ENCODE data around the gene GRAMD2B. TPM values are rescaled to one million over a fixed set of nuclear protein-coding genes. Genes with fewer than 3 reads are reported as not detected.

The GRAMD2B gene
- total and polyA plus RNA-seq, 2 of the 8 experiments (the other 6 are each of a cell fraction or from before 2014, with no cell fraction given) = 6.4 to 9.4 TPM

DNA sequence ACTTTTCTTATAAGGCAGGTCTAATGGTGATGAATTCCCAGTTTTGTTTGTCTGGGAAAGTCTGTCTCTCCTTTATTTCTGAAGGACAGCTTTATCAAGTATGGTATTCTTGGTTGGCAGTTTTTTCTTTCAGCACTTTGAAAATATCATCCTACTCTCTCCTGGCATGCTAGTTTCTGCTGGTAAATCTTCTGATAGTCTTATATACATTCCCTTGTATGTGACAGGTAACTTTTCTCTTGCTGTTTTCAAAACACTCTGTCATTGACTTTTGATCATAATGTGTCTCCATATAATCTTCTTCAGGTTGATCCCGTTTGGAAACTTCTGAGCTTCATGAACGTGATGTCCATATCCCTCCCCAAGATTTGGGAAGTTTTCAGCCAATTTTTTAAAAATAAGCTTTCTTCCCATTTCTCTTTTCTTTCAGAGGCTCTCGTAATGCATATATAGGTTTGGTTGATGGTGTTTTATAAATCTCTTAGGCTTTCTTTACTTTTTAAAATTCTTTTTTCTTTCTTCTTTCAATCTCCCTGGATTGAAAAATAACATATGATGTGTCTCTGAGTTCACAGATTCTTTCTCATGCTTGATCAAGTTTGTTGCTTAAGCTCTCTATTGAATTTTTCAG, 22.5 kb upstream of the GRAMD2B start:
- no peak overlapping the region for H3K4me3 ChIP-seq (ENCODE audit: extremely low read depth in 1 of 4, insufficient read depth in 2 of 4, low read depth in 3 of 4, low read length in 4 of 4)
- no peaks in the 10 kb centered on the region for H3K79me2 ChIP-seq (ENCODE audit: control insufficient read depth in 1 of 2, insufficient read depth in 2 of 2, low read length in 2 of 2)
- FAIRE-seq (no peak), DNase-seq (ENCODE audit: low read depth in 1 of 2, low spot score in 2 of 2) (no peak)
- H4K20me1 ChIP-seq (replicated peaks in 1 of 2; ENCODE audit: control insufficient read depth in 1 of 2, insufficient read depth in 2 of 2, low read length in 2 of 2) = no peaks in the 10 kb centered on the region
- no peak overlapping the region for H4K5ac ChIP-seq (ENCODE audit: insufficient read length, low read depth, low read length)
- H3K23me2 ChIP-seq (ENCODE audit: low read depth, low read length) = no peaks in the 10 kb centered on the region
- H2BK5ac ChIP-seq (ENCODE audit: low read depth, low read length) = no peak overlapping the region
- H3K18ac ChIP-seq (ENCODE audit: extremely low read depth, low read length) = no peak overlapping the region
- no peak overlapping the region for H2BK12ac ChIP-seq (ENCODE audit: low read depth, low read length)
- no peak overlapping the region for H4K8ac ChIP-seq (ENCODE audit: extremely low read depth, insufficient read depth, low read length)
- H2BK20ac ChIP-seq (ENCODE audit: low read length) = no peak overlapping the region
- H3K9ac ChIP-seq (replicated peaks in 1 of 4; ENCODE audit: extremely low read depth in 1 of 4, low read depth in 3 of 4, low read length in 3 of 4) = no peak overlapping the region
- peaks cover 0 to 3% (median 0%) of the 10 kb centered on the region in 4 experiments; a peak in 1 of 7 replicates for H3K4me1 ChIP-seq (replicated peaks in 1 of 4; ENCODE audit: control insufficient read depth in 3 of 4, insufficient read depth in 4 of 4, low read length in 3 of 4)
- no peak overlapping the region for H3K4me2 ChIP-seq (ENCODE audit: insufficient read depth in 1 of 2, low read depth in 2 of 2, low read length in 2 of 2)
- no peak overlapping the region for H3K14ac ChIP-seq (ENCODE audit: insufficient read length)
- POLR2A ChIA-PET (ENCODE audit: partially characterized antibody) = no interaction called here
- CTCF ChIA-PET (ENCODE audit: partially characterized antibody) = interaction anchor here (0.9 to 1.8 kb wide), 3 partner anchors 47 to 99 kb away, joined by 3 to 4 read pairs (median 3); no protein-coding TSS in a partner anchor
- H4K91ac ChIP-seq (replicated peaks; ENCODE audit: insufficient read length, low read length) = no peak overlapping the region
- no peaks in the 10 kb centered on the region for H3K36me3 ChIP-seq (ENCODE audit: control insufficient read depth in 2 of 4, insufficient read depth in 4 of 4, low read length in 3 of 4)
- H2AFZ ChIP-seq (ENCODE audit: low read length) = no peak overlapping the region
- H3K27ac ChIP-seq (ENCODE audit: low read depth, low read length) = no peak overlapping the region
- WGBS, 2 experiments (ENCODE audit: extremely low coverage in 1 of 2, insufficient coverage in 1 of 2, insufficient read length in 1 of 2, insufficient replicate concordance in 2 of 2, low coverage in 1 of 2, low lambda C conversion rate in 2 of 2, missing lambda C conversion rate in 1 of 2) = 81% methylated on average over 3 of the region's 3 CpGs; no CpG with 5 or more reads in 1 of the 2 experiments
- H3K56ac ChIP-seq (replicated peaks; ENCODE audit: insufficient read length, low read depth, low read length) = no peak overlapping the region
- no peak overlapping the region for H2BK120ac ChIP-seq (replicated peaks; ENCODE audit: low read depth, low read length)
- no peak overlapping the region for H3K4ac ChIP-seq (replicated peaks; ENCODE audit: insufficient read length, low read depth, low read length)
- no peaks in the 10 kb centered on the region for H3K79me1 ChIP-seq (ENCODE audit: low read depth, low read length)
- H3K27me3 ChIP-seq (replicated peaks in 1 of 4; ENCODE audit: control insufficient read depth in 3 of 4, extremely low read depth in 1 of 4, insufficient read depth in 3 of 4, low read length in 3 of 4) = no peaks in the 10 kb centered on the region
- H3K9me3 ChIP-seq (ENCODE audit: insufficient read depth in 2 of 2, low read depth in 1 of 2, low read length in 1 of 2) = peaks cover 0 to 7% of the 10 kb centered on the region in 2 experiments; a peak in 2 of 4 replicates
- no peak overlapping the region for H3K23ac ChIP-seq (ENCODE audit: insufficient read length)
- H2AK5ac ChIP-seq (ENCODE audit: low read depth, low read length) = no peak overlapping the region
- H2BK15ac ChIP-seq (ENCODE audit: low read length) = no peak overlapping the region
- TF ChIP-seq, protein P1, sequence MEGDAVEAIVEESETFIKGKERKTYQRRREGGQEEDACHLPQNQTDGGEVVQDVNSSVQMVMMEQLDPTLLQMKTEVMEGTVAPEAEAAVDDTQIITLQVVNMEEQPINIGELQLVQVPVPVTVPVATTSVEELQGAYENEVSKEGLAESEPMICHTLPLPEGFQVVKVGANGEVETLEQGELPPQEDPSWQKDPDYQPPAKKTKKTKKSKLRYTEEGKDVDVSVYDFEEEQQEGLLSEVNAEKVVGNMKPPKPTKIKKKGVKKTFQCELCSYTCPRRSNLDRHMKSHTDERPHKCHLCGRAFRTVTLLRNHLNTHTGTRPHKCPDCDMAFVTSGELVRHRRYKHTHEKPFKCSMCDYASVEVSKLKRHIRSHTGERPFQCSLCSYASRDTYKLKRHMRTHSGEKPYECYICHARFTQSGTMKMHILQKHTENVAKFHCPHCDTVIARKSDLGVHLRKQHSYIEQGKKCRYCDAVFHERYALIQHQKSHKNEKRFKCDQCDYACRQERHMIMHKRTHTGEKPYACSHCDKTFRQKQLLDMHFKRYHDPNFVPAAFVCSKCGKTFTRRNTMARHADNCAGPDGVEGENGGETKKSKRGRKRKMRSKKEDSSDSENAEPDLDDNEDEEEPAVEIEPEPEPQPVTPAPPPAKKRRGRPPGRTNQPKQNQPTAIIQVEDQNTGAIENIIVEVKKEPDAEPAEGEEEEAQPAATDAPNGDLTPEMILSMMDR (IDR thresholded peaks at IDR 0.05; ENCODE audit: control extremely low read depth in 1 of 3, insufficient read depth in 1 of 3, low read depth in 1 of 3, low read length in 3 of 3) = no peak
- TF ChIP-seq RFX5 (IDR thresholded peaks at IDR 0.05; ENCODE audit: borderline replicate concordance, low read depth, low read length) (no peak), TBP (IDR thresholded peaks at IDR 0.05; ENCODE audit: low read depth, low read length) (no peak), CEBPB (IDR thresholded peaks at IDR 0.05; ENCODE audit: low read depth, low read length) (no peak), BCL11A (IDR thresholded peaks at IDR 0.05; ENCODE audit: low read depth in 2 of 2, low read length in 2 of 2) (no peak), HDAC2 (IDR thresholded peaks at IDR 0.05; ENCODE audit: borderline replicate concordance in 1 of 2, low read depth in 2 of 2, low read length in 2 of 2) (no peak), NANOG (IDR thresholded peaks at IDR 0.05; ENCODE audit: insufficient read depth, low read depth, low read length, poor library complexity, severe bottlenecking) (no peak), SAP30 (IDR thresholded peaks at IDR 0.05; ENCODE audit: insufficient read depth, insufficient replicate concordance, low read length) (no peak), KDM4A (IDR thresholded peaks at IDR 0.05; ENCODE audit: low read depth, low read length, severe bottlenecking) (no peak), SUZ12 (IDR thresholded peaks at IDR 0.05; ENCODE audit: low read length) (no peak)

Data from H1 (cell line).